Bone marrow (tissue), 2 donors: ENCODE results near the gene VNN1.
A peak's percentile ranks its signal among the peaks of the same experiment; 100 is the strongest.
"Not testable (repeated sequence)": the region's sequence is repeated elsewhere in the genome, so short reads cannot be mapped to it uniquely, and the experiment has no call there.

Experiments used
- DNase-seq, 2 donors: peaks; one replicate each; lab custom pipeline; 2025; lab: John Stamatoyannopoulos, UW

VNN1 gene

DNA sequence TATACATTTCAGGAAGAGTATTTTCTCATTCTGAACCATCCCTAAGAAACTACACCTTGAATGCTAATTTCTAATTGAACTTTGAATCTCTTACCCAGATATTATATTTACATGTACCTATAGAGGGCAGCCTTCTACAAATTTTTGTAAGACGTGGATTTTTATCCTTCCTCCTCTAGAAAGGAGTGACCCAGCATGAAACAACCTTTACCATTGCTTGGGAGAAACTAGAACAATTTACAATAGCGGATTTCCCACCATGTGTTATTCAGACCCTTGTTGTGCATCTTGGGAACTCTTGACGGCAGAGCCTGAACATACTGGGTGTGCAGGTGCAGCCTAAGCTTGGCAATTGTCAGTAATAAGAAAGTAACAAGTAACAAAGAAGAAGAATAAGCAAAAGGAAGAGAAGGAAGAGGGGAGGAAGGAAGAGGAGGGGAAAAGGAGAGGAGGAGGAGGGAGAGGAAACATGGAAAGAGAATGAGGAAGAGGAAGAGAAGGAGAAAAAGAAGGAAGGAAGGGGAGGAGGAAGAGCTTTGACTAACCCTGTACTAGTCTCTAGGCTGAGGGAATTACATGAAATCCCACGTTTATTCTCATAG lies 44.1 kb downstream of the VNN1 start:
- DNase-seq, result peak in 1 of 2 donors; percentile 37

DNA sequence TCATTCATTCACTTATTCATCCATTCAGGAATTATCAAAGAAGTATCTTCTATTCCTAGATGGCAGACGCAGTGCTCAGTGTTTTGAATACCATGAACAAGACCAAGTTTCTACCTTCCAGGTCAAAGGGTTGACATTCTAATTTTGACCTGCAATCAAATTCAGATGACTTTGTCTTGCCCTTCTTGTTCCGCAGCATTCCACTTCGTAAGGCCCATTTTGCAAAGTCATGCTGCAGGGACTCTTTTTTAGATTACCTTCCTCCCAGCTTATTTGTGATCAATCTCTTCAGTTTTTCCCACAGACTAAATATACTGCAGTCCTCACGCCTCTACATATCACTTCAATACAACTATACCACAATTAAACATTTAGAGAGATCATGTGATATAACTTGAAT lies 47.7 kb downstream of the VNN1 start:
- DNase-seq, result no peak

DNA sequence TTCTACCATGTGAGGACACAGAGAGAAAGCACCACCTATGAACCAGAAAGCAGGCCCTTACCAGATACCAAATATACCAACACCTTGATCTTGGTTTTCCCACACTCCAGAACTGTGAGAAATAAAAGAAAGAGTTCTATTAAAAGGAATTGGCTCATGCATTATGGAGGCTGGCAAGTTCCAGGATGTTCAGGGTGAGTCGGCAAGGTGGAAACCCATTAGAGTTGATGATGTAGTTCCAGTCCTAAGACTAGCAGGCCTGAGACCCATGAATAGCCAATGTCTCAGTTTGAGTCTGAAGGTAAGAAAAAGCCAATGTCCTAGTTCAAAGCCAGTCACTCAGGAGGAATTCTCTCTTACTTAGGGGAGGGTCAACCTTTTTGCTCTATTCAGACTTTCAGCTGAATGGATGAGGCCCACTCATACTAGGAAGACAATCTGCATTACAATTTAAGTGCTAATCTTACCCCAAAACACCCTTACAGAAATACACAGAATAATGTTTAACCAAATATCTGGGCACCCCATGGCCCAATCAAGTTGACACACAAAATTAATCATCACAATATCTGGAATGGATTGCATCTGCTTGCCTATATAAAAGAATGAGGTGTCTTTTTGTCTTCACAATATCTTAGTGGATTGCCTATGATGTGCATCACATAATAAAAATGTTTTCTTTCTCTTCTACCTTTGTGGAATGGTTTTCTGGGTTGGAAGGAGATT lies 49.4 kb downstream of the VNN1 start:
- DNase-seq, result no peak

DNA sequence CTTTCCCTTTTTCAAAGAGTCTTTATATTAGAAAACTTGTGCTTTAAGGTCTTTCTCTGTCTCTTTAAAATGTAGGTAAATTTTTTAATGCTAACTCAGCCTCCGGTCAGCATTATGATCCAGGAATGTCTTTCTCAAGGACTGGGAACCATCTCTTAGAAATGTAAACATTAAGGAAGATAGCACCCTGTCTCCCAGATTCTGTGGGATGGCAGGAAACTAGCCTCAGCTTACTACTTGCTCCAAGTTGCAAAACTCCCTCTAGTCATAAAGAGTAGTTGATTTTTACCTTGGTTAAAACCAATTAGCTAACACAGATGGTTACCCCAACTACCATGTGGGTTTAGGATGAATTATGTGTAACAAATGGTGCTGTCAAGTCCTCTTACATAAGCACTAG lies 50.2 kb downstream of the VNN1 start:
- DNase-seq, result no peak

DNA sequence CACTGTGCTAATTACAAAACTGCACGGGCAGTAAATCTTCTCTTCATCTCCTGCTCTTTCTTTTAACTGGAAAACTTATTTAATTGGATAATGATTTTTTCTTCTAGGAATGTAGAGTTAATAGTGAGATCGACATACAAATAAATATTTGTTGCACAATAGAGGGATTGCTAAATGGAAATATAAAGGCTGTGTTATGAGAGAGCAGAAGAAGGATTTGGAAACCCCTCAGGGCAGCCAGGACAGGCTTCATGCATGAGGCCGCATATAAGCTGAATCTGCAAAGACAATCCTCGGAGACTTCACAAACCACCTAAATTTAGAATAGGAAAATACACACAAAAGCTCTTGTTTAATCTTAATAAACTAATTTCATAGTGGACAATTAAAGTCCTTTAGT lies 51.9 kb downstream of the VNN1 start:
- no peak for DNase-seq

DNA sequence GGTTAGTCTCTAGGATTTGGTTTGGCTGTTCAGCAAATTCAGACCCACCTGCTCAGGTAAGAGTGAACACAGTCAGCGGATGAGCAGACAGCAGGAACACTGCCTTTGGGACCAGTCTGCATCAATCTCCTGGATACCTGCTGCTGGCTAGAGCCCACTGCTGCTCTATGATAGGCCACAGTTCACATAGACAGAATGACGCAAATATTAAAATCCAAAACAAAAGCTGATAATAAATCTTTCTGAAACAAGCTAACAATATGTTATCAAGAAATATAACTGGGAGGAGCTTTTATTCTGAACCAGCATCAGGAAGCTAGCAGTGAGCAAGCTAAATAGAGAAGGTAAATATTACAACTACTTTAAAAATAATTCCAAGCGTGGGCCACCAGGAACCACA lies 54.8 kb downstream of the VNN1 start, which contains the start of gene TAAR1:
TSS of gene TAAR1 (minus strand) at position 101 of the 400 bp plus-strand sequence. CDS start 13,179 bp downstream, outside the sequence.
- DNase-seq, result no peak

DNA sequence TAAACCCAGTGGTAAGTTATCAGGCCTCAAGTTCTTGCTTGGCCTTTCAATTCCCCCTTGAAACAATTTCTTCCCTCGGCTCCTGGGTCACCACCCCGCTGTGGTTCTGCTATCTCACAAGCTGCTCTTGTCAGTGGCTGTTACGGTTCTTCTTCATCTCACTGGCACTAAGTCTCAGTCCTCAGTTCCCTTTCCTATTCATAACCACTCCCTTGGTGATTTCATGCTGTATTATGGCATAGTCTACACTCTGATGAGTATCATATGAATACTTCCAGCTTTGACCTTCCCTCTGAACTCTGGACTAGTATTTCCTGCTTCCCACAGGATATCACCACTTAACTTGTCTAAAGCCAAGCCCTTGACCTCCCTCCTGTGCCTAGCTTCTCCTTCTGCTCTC lies 62.8 kb downstream of the VNN1 start:
- no peak for DNase-seq

DNA sequence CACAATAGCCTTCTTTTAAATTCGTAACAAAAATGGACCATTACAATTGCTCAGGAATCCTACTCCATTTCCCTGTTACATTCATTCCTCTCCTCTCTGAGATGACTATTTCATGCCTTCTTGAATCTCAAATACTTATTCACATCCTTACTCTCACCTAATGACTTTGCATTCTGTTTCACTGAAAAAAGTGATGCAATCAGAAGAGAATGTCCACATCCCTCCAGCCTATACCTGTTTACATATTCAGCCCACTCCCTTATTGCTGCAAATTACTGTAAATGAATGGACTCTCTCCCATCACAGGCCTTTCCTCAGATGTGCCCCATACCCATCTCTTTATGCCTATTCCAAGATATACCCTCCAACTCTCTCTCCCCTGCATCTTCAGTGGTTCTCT lies 63.4 kb downstream of the VNN1 start:
- DNase-seq, result no peak

DNA sequence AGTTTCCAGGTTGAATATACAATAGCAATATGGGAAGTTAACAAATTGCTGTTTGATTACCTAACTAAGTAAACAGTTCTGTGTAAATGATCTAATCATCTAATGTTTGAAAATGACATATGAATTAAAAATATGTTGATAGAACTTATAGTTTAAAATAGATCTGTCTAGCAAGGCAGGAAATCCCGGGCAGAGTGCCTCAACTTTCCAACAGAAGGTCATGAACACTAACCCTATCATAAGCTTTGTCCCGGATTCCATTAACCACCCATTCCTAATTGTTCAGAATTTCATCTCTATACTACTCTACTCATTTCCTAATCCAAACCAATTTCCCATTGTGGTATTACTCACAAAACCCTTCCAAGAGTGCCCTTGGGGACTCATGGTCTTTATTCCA lies 65.0 kb downstream of the VNN1 start:
- no peak for DNase-seq

DNA sequence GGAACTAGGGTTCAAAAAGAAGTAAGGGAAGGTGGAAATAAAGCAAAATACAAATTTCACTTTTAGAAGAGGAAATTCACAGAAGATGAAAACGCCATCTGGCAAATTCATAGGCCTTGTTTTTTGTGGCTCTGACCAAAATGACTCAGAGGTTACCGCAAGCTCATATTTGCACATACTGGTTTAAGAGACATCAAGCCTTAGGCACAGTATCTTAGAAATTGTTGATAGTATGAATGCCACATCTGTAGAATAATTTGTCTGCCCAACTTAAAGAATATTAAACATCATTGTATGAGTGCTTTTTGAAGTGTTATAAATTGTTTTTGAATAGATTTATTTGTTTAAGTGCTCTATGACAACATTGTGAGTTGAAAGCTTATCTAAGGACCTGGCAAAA lies 65.5 kb downstream of the VNN1 start:
- DNase-seq, result no peak

DNA sequence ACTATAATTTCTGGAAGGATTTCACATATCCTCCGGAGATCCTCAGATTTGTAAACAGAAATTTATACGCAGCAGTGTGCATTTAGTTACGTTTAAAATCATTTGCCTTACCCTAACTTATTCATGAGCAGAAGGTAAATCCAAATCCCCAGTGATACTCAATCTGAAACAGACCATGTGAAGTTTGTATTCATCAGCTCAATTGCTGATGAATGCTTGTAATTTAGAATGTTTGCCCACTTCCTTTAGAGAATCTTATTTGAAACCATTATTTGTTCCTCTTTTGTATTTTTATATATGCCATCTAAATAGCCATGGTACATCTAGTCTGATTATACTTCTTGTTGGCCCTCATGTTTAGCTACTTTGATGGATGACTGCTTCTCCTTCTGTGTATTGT lies 70.3 kb downstream of the VNN1 start:
- no peak for DNase-seq

DNA sequence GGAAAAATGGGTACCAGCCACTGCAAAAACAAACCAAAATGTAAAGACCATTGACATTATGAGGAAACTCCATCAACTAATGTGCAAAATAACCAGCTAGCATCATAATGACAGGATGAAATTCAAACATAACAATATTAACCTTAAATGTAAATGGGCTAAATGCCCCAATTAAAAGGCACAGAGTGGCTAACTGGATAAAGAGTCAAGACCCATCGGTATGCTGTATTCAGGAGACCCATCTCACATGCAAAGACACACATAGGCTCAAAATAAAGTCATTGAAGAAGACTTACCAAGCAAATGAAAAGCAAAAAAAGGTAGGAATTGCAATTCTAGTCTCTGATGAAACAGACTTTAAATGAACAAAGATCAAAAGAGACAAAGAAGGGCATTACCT lies 76.7 kb downstream of the VNN1 start:
- DNase-seq, result not testable (repeated sequence)

DNA sequence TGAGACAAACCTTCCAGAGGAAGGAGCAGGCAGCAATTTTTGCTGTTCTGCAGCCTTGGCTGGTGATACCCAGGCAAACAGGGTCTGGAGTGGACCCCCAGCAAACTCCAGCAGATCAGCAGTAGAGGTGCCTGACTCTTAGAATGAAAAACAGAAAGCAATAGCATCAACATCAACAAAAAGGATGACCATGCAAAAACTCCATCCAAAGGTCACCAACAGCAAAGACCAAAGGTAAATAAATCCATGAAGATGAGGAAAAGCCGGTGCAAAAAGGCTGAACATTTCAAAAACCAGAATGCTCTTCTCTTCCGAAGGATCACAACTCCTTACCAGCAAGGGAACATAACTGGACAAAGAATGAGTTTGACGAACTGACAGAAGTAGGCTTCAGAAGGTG lies 77.9 kb downstream of the VNN1 start:
- DNase-seq, result not testable (repeated sequence)

DNA sequence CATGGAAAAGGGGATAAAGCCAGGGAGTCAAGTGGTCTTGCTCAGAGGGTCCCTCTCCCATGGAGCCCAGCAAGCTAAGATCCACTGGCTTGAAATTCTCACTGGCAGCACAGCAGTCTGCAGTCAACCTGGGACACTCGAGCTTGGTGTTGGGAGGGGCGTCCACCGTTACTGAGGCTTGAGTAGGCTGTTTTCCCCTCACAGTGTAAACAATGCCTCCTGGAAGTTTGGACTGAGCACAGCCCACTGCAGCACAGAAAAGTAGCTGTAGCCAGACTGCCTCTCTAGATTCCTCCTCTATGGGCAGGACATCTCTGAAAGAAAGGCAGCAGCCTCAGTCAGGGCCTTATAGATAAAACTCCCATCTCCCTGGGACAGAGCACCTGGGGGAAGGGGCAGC lies 78.6 kb downstream of the VNN1 start:
- DNase-seq, result not testable (repeated sequence)

DNA sequence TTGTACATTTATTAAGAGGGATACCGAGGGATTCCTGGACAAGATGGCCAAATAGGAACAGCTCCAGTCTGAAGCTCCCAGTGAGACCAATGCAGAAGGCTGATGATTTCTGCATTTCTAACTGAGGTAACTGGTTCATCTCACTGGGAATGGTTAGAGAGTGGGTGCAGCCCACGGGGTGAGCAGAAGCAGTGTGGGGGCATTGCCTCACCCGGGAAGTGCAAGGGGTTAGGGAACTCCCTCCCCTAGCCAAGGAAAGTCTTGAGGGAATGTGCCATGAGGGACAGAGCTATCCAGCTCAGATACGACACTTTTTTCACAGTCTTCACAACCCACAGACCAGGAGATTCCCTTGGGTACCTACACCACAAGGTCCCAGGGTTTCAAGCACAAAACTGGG lies 79.1 kb downstream of the VNN1 start:
- no peak for DNase-seq

DNA sequence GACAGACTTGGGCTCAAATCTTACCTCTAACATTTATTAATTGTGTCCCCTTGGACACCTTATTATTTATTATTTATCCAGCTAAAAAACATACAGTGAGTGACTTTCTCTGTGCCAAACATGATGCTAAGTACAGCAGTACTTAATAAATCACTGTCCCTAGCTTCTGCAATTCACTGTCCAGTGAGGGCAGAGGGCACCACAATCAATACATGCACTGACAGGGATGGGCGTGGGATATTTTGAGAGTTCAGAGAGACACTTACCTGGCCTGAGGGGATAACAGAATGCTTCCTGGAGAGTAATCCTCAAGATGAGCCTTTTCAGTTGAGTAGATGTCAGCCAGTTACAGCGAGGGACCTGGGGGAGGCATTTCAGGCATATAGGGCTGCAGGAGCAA lies 80.5 kb downstream of the VNN1 start:
- DNase-seq, result no peak
